GM13977 (cell line): Measurements from ENCODE around the gene LAMA3.

Experiments used
- DNase-seq: peaks from one replicate; pipeline ENCODE4 v3.0.0; 2012; ENCODE audit warnings: low spot score
- in situ Hi-C: fragments of 300-500 bp; cut with MboI; formaldehyde crosslinking; loops from one replicate; pipeline ENCODE4 v1.12.0; 2022; ENCODE audit warnings: low sequenced_read_pairs, low pct_unique_long_range_greater_than_20kb, mixed read lengths, inconsistent platforms; ENCODE audit not compliant: unreplicated experiment
- TF ChIP-seq, protein P1 (sequence below): IDR thresholded peaks from 2 replicates; pipeline ENCODE4 v1.5.1; 2012; ENCODE audit warnings: mild to moderate bottlenecking, control low read depth; ENCODE audit not compliant: insufficient read depth; ENCODE audit errors: extremely low read depth, missing control alignments

Gene LAMA3

GRCh38 chr18:23995180-23995579 lies 305.9 kb downstream of the LAMA3 start:
- DNase-seq = no peak
- in situ Hi-C loops = no loop called here
- TF ChIP-seq, protein P1, sequence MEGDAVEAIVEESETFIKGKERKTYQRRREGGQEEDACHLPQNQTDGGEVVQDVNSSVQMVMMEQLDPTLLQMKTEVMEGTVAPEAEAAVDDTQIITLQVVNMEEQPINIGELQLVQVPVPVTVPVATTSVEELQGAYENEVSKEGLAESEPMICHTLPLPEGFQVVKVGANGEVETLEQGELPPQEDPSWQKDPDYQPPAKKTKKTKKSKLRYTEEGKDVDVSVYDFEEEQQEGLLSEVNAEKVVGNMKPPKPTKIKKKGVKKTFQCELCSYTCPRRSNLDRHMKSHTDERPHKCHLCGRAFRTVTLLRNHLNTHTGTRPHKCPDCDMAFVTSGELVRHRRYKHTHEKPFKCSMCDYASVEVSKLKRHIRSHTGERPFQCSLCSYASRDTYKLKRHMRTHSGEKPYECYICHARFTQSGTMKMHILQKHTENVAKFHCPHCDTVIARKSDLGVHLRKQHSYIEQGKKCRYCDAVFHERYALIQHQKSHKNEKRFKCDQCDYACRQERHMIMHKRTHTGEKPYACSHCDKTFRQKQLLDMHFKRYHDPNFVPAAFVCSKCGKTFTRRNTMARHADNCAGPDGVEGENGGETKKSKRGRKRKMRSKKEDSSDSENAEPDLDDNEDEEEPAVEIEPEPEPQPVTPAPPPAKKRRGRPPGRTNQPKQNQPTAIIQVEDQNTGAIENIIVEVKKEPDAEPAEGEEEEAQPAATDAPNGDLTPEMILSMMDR = no peak

DNA sequence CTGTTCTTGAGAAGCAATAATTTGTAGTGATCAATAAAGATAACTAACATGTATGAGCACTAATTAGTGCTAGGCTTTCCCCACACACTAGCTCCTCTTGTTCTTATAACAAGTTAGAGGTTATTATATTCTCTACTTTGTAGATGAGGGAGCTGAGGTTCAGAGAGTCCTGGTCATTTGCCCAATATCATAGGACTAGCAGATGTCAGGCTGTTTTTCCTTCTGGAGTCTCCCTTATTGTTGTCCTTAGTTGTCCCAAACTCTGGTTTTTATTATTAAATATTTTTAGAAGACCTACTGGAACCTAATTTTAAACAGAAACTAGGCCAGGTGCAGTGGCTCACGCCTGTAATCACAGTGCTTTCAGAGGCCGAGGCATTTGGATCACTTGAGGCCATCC lies 308.8 kb downstream of the LAMA3 start:
- in situ Hi-C loops = no loop called here
- DNase-seq = no peak
- TF ChIP-seq, protein P1 = no peak

GRCh38 chr18:23998820-23999219 lies 309.6 kb downstream of the LAMA3 start:
- DNase-seq = no peak
- in situ Hi-C loops = no loop called here
- TF ChIP-seq, protein P1 = no peak

DNA sequence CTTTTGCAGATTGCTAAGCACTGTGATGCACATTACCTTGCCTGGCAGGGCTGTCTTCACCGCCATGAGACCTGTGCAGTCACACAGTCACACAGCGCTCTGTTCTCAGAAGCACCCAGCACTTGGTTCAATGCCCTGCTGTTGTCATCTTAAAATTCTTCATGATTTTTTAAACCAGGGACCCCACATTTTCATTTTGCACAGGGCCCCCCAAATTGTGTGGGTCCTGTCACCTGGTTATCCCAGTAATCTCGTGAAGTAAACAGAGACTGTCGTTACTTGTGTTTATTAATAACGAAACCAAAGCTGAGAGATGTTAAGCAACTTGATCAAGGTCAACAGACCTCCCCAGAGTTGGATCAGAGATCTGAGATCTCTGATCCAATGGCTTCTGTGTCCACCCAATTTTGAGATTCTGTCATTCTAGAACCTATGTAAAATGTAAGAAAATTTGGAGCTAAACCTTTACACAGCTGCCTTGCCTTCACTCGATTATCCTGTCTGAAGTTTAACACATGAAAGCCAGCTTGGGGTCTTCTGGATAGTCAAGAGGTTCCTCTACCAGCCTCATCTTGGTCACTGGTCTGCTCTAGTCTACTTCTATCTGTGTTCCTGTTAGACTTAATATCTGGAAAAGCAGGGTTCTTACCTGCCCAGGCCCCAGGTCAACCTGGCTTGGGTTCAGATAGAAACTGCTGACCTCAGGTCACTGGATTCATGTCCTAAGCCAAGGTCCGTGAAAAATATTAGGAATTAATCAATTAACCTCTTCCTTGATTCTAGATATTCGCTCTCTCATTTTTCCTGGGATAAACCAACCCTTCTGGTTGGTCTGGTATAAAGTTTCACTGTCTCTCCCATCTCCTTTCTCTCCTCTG lies 311.6 kb downstream of the LAMA3 start:
- in situ Hi-C loops = no loop called here
- no peak for DNase-seq
- TF ChIP-seq, protein P1 = no peak

- DNase-seq = no peak
- TF ChIP-seq, protein P1 = peak; percentile 30
- in situ Hi-C loops = no loop called here
Measured at GRCh38 chr18:24002479-24002878, 313.2 kb downstream of the LAMA3 start.

- no peak for DNase-seq
- in situ Hi-C loops = no loop called here
- TF ChIP-seq, protein P1 = no peak
Measured at GRCh38 chr18:24003288-24003687, 314.0 kb downstream of the LAMA3 start.
